Panc1 (cell line): ENCODE results near the gene CAPN7. TPM values are rescaled to one million over a fixed set of nuclear protein-coding genes. Genes with fewer than 3 reads are reported as not detected.

Experiments used
- ATAC-seq: fragments of 200-7000 bp; cut with Tn5 transposase; 2 replicates; pipeline ENCODE4 v1.9.1; 2020; ENCODE audit warnings: mild to moderate bottlenecking, moderate library complexity
- BruUV-seq: library from RNA; stranded (reverse); fragments of 400-500 nt; replicated peaks from 2 replicates; lab custom pipeline; 2021; lab: Mats Ljungman, UMichigan
- CTCF ChIA-PET: fragments of 300-600 bp; sonication (Branson Sonifier 250); formaldehyde crosslinking; loops from one replicate; lab custom pipeline; 2022; ENCODE audit warnings: antibody characterized with exemption; lab: Charles Lee
- POLR2A ChIA-PET: fragments of 300-600 bp; sonication (Branson Sonifier 250); formaldehyde crosslinking; loops from one replicate; lab custom pipeline; 2022; ENCODE audit warnings: antibody characterized with exemption; lab: Charles Lee
- DNase-seq: peaks from one replicate; pipeline ENCODE4 v3.0.0-alpha.2; 2010; ENCODE audit warnings: low read depth, low spot score
- H3K27ac ChIP-seq: 2 replicates; pipeline ENCODE4 v1.5.1; 2011; ENCODE audit warnings: mild to moderate bottlenecking, low read length, inconsistent platforms
- H3K27me3 ChIP-seq: fragments of 200-500 bp; sonication (Bioruptor generic); 2 replicates; pipeline ENCODE4 v1.6.0; 2014; ENCODE audit warnings: low read length, inconsistent platforms; ENCODE audit not compliant: control insufficient read depth, insufficient read depth
- H3K36me3 ChIP-seq: fragments of 200-500 bp; sonication (Bioruptor generic); 2 replicates; pipeline ENCODE4 v1.5.1; 2014; ENCODE audit warnings: inconsistent platforms, mild to moderate bottlenecking, low read length, moderate library complexity; ENCODE audit not compliant: control insufficient read depth, insufficient read depth
- H3K4me1 ChIP-seq: 2 replicates; pipeline ENCODE4 v1.5.1; 2011; ENCODE audit warnings: inconsistent platforms, mild to moderate bottlenecking, low read length, moderate library complexity; ENCODE audit not compliant: control insufficient read depth, insufficient read depth
- H3K4me3 ChIP-seq, 2 experiments: 2 replicates each; pipeline ENCODE4 v1.5.1; 2011 to 2012; ENCODE audit warnings: low read depth in 2 of 2, low read length in 2 of 2, mild to moderate bottlenecking in 2 of 2, inconsistent platforms in 1 of 2, moderate library complexity in 1 of 2
- H3K9me3 ChIP-seq: fragments of 200-500 bp; sonication (Bioruptor generic); 2 replicates; pipeline ENCODE4 v1.5.1; 2014; ENCODE audit warnings: low read depth, mild to moderate bottlenecking, inconsistent platforms, low read length, moderate library complexity; ENCODE audit not compliant: control insufficient read depth, insufficient read depth
- POLR2AphosphoS5 ChIP-seq: IDR thresholded peaks from 2 replicates; pipeline ENCODE4 v1.6.1; 2012; ENCODE audit warnings: mild to moderate bottlenecking, low read depth, low read length, moderate library complexity
- SIN3A ChIP-seq: IDR thresholded peaks from 2 replicates; pipeline ENCODE4 v1.6.1; 2012; ENCODE audit warnings: low read depth, mild to moderate bottlenecking, low read length, moderate library complexity, borderline replicate concordance; ENCODE audit not compliant: insufficient read depth
- TCF7L2 ChIP-seq: IDR thresholded peaks from 2 replicates; pipeline ENCODE4 v1.6.1; 2011; ENCODE audit warnings: mild to moderate bottlenecking, low read depth, low read length, inconsistent platforms
- in situ Hi-C: cut with HindIII; loops from 2 replicates; pipeline ENCODE4 v1.10.0; 2016; ENCODE audit warnings: low sequenced_read_pairs, low pct_unique_long_range_greater_than_20kb
- intact Hi-C: fragments of 100-400 bp; cut with micrococcal nuclease; formaldehyde crosslinking; loops from one replicate; pipeline ENCODE4 v1.10.0; 2022; ENCODE audit not compliant: unreplicated experiment
- total RNA-seq: library from RNA; stranded (reverse); gene quantifications from one replicate; pipeline ENCODE4 v1.2.1, GENCODE V29; 2021; ENCODE audit not compliant: unreplicated experiment
- TF ChIP-seq, protein P1 (sequence below): fragments of 450-650 bp; IDR thresholded peaks from 2 replicates; pipeline ENCODE4 v1.5.1; 2017; ENCODE audit warnings: mild to moderate bottlenecking
- TF ChIP-seq, protein P2 (sequence below), 2 experiments: IDR thresholded peaks; 2 replicates each; pipeline ENCODE4 v1.6.1; 2011 to 2012; ENCODE audit warnings: low read depth in 2 of 2, control low read depth in 1 of 2, low read length in 1 of 2, mild to moderate bottlenecking in 1 of 2, moderate library complexity in 1 of 2; ENCODE audit not compliant: insufficient read depth in 1 of 2

The CAPN7 gene
- total RNA-seq, 1 experiment from 2014 or later, result 26.5 TPM

DNA sequence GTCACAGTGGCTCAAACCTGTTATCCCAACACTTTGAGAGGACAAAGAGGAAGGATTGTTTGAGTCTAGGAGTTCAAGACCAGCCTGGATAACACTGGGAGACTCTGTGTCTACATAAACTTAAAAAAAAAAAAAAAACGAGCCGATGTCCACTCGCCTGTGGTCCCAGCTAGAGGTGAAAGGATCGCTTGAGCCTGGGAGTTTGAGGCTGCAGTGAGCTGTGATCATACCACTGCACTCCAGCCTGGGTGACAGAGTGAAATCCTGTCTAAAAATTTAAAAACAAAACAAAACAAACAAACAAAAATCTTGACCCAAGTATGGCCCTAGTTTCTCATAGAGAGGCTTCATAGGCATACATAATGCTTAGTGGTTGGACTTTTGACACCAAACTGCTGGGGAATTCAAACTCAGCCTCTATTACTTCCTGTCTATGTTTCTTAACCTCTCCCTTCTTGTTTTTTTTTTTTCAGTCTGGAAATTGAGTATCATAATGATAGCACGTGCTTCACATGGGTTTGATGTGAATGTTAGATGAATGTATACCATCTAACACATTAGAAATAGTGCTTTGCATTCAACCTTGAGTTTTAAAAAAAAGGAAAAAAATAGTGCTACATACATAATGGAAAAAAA is 46.4 kb upstream of the CAPN7 start:
- no peak overlapping the region for H3K4me3 ChIP-seq
- no peaks in the 10 kb centered on the region for H3K36me3 ChIP-seq
- H3K27ac ChIP-seq, result no peak overlapping the region
- peaks cover 12% of the 10 kb centered on the region for H3K27me3 ChIP-seq
- no peaks in the 10 kb centered on the region for H3K4me1 ChIP-seq
- no peak for ATAC-seq
- TF ChIP-seq, protein P1, sequence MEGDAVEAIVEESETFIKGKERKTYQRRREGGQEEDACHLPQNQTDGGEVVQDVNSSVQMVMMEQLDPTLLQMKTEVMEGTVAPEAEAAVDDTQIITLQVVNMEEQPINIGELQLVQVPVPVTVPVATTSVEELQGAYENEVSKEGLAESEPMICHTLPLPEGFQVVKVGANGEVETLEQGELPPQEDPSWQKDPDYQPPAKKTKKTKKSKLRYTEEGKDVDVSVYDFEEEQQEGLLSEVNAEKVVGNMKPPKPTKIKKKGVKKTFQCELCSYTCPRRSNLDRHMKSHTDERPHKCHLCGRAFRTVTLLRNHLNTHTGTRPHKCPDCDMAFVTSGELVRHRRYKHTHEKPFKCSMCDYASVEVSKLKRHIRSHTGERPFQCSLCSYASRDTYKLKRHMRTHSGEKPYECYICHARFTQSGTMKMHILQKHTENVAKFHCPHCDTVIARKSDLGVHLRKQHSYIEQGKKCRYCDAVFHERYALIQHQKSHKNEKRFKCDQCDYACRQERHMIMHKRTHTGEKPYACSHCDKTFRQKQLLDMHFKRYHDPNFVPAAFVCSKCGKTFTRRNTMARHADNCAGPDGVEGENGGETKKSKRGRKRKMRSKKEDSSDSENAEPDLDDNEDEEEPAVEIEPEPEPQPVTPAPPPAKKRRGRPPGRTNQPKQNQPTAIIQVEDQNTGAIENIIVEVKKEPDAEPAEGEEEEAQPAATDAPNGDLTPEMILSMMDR, result no peak
- no peak for TF ChIP-seq POLR2AphosphoS5
- no peak for TF ChIP-seq TCF7L2
- TF ChIP-seq, protein P2, sequence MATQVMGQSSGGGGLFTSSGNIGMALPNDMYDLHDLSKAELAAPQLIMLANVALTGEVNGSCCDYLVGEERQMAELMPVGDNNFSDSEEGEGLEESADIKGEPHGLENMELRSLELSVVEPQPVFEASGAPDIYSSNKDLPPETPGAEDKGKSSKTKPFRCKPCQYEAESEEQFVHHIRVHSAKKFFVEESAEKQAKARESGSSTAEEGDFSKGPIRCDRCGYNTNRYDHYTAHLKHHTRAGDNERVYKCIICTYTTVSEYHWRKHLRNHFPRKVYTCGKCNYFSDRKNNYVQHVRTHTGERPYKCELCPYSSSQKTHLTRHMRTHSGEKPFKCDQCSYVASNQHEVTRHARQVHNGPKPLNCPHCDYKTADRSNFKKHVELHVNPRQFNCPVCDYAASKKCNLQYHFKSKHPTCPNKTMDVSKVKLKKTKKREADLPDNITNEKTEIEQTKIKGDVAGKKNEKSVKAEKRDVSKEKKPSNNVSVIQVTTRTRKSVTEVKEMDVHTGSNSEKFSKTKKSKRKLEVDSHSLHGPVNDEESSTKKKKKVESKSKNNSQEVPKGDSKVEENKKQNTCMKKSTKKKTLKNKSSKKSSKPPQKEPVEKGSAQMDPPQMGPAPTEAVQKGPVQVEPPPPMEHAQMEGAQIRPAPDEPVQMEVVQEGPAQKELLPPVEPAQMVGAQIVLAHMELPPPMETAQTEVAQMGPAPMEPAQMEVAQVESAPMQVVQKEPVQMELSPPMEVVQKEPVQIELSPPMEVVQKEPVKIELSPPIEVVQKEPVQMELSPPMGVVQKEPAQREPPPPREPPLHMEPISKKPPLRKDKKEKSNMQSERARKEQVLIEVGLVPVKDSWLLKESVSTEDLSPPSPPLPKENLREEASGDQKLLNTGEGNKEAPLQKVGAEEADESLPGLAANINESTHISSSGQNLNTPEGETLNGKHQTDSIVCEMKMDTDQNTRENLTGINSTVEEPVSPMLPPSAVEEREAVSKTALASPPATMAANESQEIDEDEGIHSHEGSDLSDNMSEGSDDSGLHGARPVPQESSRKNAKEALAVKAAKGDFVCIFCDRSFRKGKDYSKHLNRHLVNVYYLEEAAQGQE (IDR thresholded peaks at IDR 0.05; ENCODE audit: insufficient read depth in 1 of 2, low read depth in 2 of 2, low read length in 1 of 2), result no peak
- TF ChIP-seq SIN3A, result no peak
- in situ Hi-C loops (no loop called here), intact Hi-C loops (no loop called here)
- H3K9me3 ChIP-seq, result no peaks in the 10 kb centered on the region
- DNase-seq, result no peak
- no TSS peak for BruUV-seq
- ChIA-PET CTCF (no interaction called here), POLR2A (no interaction called here)

DNA sequence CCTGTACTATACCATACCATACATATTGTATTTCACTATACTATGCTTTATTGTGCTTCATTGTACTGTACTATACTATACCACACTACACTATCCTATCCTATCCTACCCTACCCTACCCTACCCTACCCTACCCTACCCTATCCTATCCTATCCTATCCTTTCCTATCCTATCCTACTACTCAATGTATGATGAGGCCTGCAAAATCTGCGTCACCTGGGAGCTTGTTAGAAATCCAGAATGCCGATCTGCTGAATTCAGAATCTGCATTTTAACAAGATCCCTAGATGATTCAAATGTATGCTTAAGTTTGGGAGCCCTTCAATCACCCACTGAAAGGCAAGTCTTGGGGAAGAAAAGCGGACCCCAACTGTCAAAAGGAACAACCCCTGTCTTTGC is 45.4 kb upstream of the CAPN7 start:
- H3K4me3 ChIP-seq, result no peak overlapping the region
- intact Hi-C loops, result no loop called here
- H3K27ac ChIP-seq, result no peak overlapping the region
- H3K9me3 ChIP-seq, result no peaks in the 10 kb centered on the region
- CTCF ChIA-PET, result interaction anchor here (0.6 kb wide), 1 partner anchor 296 kb away, joined by 3 read pairs; no protein-coding TSS in a partner anchor
- H3K4me1 ChIP-seq, result no peaks in the 10 kb centered on the region
- ATAC-seq (no peak), DNase-seq (no peak)
- in situ Hi-C loops, result no loop called here
- TF ChIP-seq, protein P2 (IDR thresholded peaks at IDR 0.05; ENCODE audit: insufficient read depth in 1 of 2, low read depth in 2 of 2, low read length in 1 of 2), result no peak
- TF ChIP-seq TCF7L2 (no peak), POLR2AphosphoS5 (no peak), SIN3A (no peak)
- TF ChIP-seq, protein P1, result no peak
- peaks cover 12% of the 10 kb centered on the region for H3K27me3 ChIP-seq
- POLR2A ChIA-PET, result no interaction called here
- no peaks in the 10 kb centered on the region for H3K36me3 ChIP-seq
- BruUV-seq, result no TSS peak
